Pancreas (tissue), 10 donors: Measurements from ENCODE around the gene HABP4. TPM values are rescaled to one million over a fixed set of nuclear protein-coding genes. Genes with fewer than 3 reads are reported as not detected.

Source experiments
- ATAC-seq, 4 donors: fragments of 200-7000 bp; cut with Tn5 transposase; one replicate each; pipeline versions ENCODE4 v1.8.0 to v1.9.1; 2020; ENCODE audit warnings: mild to moderate bottlenecking in 4 of 4, moderate library complexity in 4 of 4
- DNase-seq, 6 donors: peaks; one replicate each; pipeline ENCODE4 v3.0.0-alpha.2; 2020
- FAIRE-seq: peaks from 2 replicates; lab custom pipeline; 2012; peaks lifted over from hg19 to GRCh38; lab: Jason Lieb, UNC
- H3K27ac ChIP-seq, 4 donors: fragments of 200-600 bp; sonication (generic); 1 replicate in 3 of 4; 2 replicates in 1 of 4; pipeline versions ENCODE4 v1.5.0 to v1.8.0; 2020
- H3K27me3 ChIP-seq, 4 donors: fragments of 200-600 bp; one replicate each; pipeline ENCODE4 v1.8.0; 2021
- H3K36me3 ChIP-seq, 3 donors: fragments of 200-600 bp; sonication (generic) in 1 of 3; one replicate each; pipeline versions ENCODE4 v1.5.0 to v1.8.0; 2020 to 2021
- H3K4me1 ChIP-seq, 3 donors: fragments of 200-600 bp; one replicate each; pipeline ENCODE4 v1.8.0; 2021
- H3K4me3 ChIP-seq, 4 donors: fragments of 200-600 bp; sonication (generic) in 2 of 4; one replicate each; pipeline versions ENCODE4 v1.5.0 to v1.8.0; 2020 to 2021
- H3K9me3 ChIP-seq, 4 donors: fragments of 200-600 bp; one replicate each; pipeline ENCODE4 v1.8.0; 2021
- CTCF ChIP-seq, 4 donors: fragments of 200-600 bp; sonication (generic) in 3 of 4; IDR thresholded peaks; one replicate each; pipeline versions ENCODE4 v1.5.0 to v1.8.0; 2021; ENCODE audit warnings: antibody characterized with exemption in 4 of 4
- WGBS, 2 donors: extraction: QIAGEN DNeasy Blood & Tissue Kit; methylation state at CpG; one replicate each; pipeline ENCODE4 v1.1.7; 2013; 5-methylcytosine and 5-hydroxymethylcytosine counted together
- intact Hi-C, 3 donors: fragments of 100-400 bp; cut with DNase I; formaldehyde crosslinking; loops; one replicate each; pipeline versions ENCODE4 v1.11.1 to v1.14.2; 2022
- polyA plus RNA-seq, 2 donors: library from polyadenylated mRNA; stranded (reverse); fragments of 200-250 nt; gene quantifications; one replicate each; pipeline ENCODE4 v1.2.3, GENCODE V29; 2013
- total RNA-seq, 6 donors: library from RNA; stranded (reverse); fragmentation: NEBNext Ultra II Directional in 4 of 6; extraction: Animal tissue kit (Norgen Biotek cat#: 25700) in 4 of 6; gene quantifications; one replicate each; pipeline versions ENCODE4 v1.2.1 to v1.2.4, GENCODE V29; 2021 to 2023
- donor health status: healthy with polysubstance abuse.
- donor health status: DM: no; HTN: no; CAD: no; lungs with moderate emphysema.
- donor health status: DM: no; HTN: no; CAD: no.
- donor health status: control.
- donor health status: control.
- donor health status: Bipolar disorder and iron deficiency.
- donor health status: DM: yes; HTN: yes; CAD: no.
- donor health status: DM: no; HTN: no; CAD: no.
- donor health status: DM: no; HTN: no; CAD: no.
- donor health status: DM: yes; HTN: yes; CAD: no.

The HABP4 gene
- total and polyA plus RNA-seq, 8 donors, result 2.8 to 13.0 (median 4.0) TPM

GRCh38 chr9:96464426-96464825 lies 14.5 kb downstream of the HABP4 start:
- no peak for FAIRE-seq
- intact Hi-C loops, result no loop called here
- H3K4me1 ChIP-seq, result no peaks in the 10 kb centered on the region
- H3K27me3 ChIP-seq, result no peaks in the 10 kb centered on the region
- TF ChIP-seq CTCF (IDR thresholded peaks at IDR 0.05), result no peak
- ATAC-seq, result no peak
- no peak for DNase-seq
- H3K36me3 ChIP-seq, result no peaks in the 10 kb centered on the region
- 73 to 77% methylated on average over 6 of the region's 6 CpGs for WGBS, 2 donors
- no peaks in the 10 kb centered on the region for H3K9me3 ChIP-seq
- no peak overlapping the region for H3K27ac ChIP-seq
- no peak overlapping the region for H3K4me3 ChIP-seq

- H3K4me1 ChIP-seq, result no peaks in the 10 kb centered on the region
- no peaks in the 10 kb centered on the region for H3K27me3 ChIP-seq
- FAIRE-seq (no peak), DNase-seq (no peak), ATAC-seq (no peak)
- H3K9me3 ChIP-seq, result no peaks in the 10 kb centered on the region
- WGBS, 2 donors, result 92% methylated on average over 5 of the region's 5 CpGs
- intact Hi-C loops, result no loop called here
- no peaks in the 10 kb centered on the region for H3K36me3 ChIP-seq
- H3K4me3 ChIP-seq, result no peak overlapping the region
- no peak for TF ChIP-seq CTCF (IDR thresholded peaks at IDR 0.05)
- H3K27ac ChIP-seq, result no peak overlapping the region
Measured at GRCh38 chr9:96467784-96468183, 17.8 kb downstream of the HABP4 start.

GRCh38 chr9:96476013-96476412 lies 26.0 kb downstream of the HABP4 start:
- H3K9me3 ChIP-seq, result no peaks in the 10 kb centered on the region
- WGBS, 2 donors, result 68 to 73% methylated on average over 4 of the region's 4 CpGs
- ATAC-seq (no peak), DNase-seq (no peak), FAIRE-seq (no peak)
- no peak for TF ChIP-seq CTCF (IDR thresholded peaks at IDR 0.05)
- intact Hi-C loops, result no loop called here
- no peak overlapping the region for H3K27ac ChIP-seq
- no peaks in the 10 kb centered on the region for H3K27me3 ChIP-seq
- H3K36me3 ChIP-seq, result no peaks in the 10 kb centered on the region
- no peaks in the 10 kb centered on the region for H3K4me1 ChIP-seq
- H3K4me3 ChIP-seq, result no peak overlapping the region

GRCh38 chr9:96476591-96476990 lies 26.6 kb downstream of the HABP4 start:
- FAIRE-seq (no peak), DNase-seq (no peak), ATAC-seq (no peak)
- TF ChIP-seq CTCF (IDR thresholded peaks at IDR 0.05), result no peak
- H3K4me3 ChIP-seq, result no peak overlapping the region
- intact Hi-C loops, result no loop called here
- H3K9me3 ChIP-seq, result no peaks in the 10 kb centered on the region
- no peaks in the 10 kb centered on the region for H3K27me3 ChIP-seq
- H3K27ac ChIP-seq, result no peak overlapping the region
- H3K36me3 ChIP-seq, result no peaks in the 10 kb centered on the region
- 59 to 62% methylated on average over 5 of the region's 5 CpGs for WGBS, 2 donors
- no peaks in the 10 kb centered on the region for H3K4me1 ChIP-seq

GRCh38 chr9:96478829-96479371 lies 28.9 kb downstream of the HABP4 start:
- ATAC-seq (no peak), FAIRE-seq (no peak), DNase-seq (no peak)
- no peak overlapping the region for H3K4me3 ChIP-seq
- 77 to 78% methylated on average over 4 of the region's 4 CpGs for WGBS, 2 donors
- intact Hi-C loops, result no loop called here
- no peaks in the 10 kb centered on the region for H3K27me3 ChIP-seq
- TF ChIP-seq CTCF (IDR thresholded peaks at IDR 0.05), result no peak
- H3K27ac ChIP-seq, result no peak overlapping the region
- H3K4me1 ChIP-seq, result no peaks in the 10 kb centered on the region
- H3K9me3 ChIP-seq, result no peaks in the 10 kb centered on the region
- H3K36me3 ChIP-seq, result no peaks in the 10 kb centered on the region
